HepG2 (cell line): ENCODE results near the gene SREBF1. TPM values are rescaled to one million over a fixed set of nuclear protein-coding genes. Genes with fewer than 3 reads are reported as not detected.

ENCODE experiments used
- CENPT ChIP-seq: sonication (generic); formaldehyde crosslinking; IDR thresholded peaks from 2 replicates; pipeline ENCODE4 v1.8.0; 2022; ENCODE audit warnings: low read depth, mild to moderate bottlenecking, moderate library complexity, missing genetic modification reagents
- GATA4 ChIP-seq: sonication (generic); IDR thresholded peaks from 2 replicates; pipeline ENCODE4 v1.6.1; 2016; ENCODE audit warnings: antibody characterized with exemption, low read depth, borderline replicate concordance
- KLF11 ChIP-seq: IDR thresholded peaks from 2 replicates; pipeline ENCODE4 v1.6.1; 2016; ENCODE audit warnings: missing compliant biosample characterization
- MXD1 ChIP-seq: sonication (generic); formaldehyde crosslinking; IDR thresholded peaks from 2 replicates; pipeline ENCODE4 v1.4.0; 2020; ENCODE audit warnings: mild to moderate bottlenecking, missing genetic modification reagents
- PRMT3 ChIP-seq: sonication (generic); formaldehyde crosslinking; IDR thresholded peaks from 2 replicates; pipeline ENCODE4 v1.8.1; 2022; ENCODE audit warnings: low read depth, mild to moderate bottlenecking, moderate library complexity, missing genetic modification reagents, borderline replicate concordance
- RAD21 ChIP-seq: fragments of 450-650 bp; formaldehyde crosslinking; IDR thresholded peaks from 2 replicates; pipeline ENCODE4 v1.5.0; 2020; ENCODE audit warnings: mild to moderate bottlenecking
- RFXAP ChIP-seq: sonication (generic); formaldehyde crosslinking; IDR thresholded peaks from 2 replicates; pipeline ENCODE4 v1.4.0; 2020; ENCODE audit warnings: missing genetic modification reagents, borderline replicate concordance
- RNF2 ChIP-seq: fragments of 450-650 bp; conservative IDR thresholded peaks from 2 replicates; pipeline ENCODE4 v1.6.1; 2016; ENCODE audit warnings: low read depth
- SNAPC2 ChIP-seq: sonication (generic); formaldehyde crosslinking; IDR thresholded peaks from 2 replicates; pipeline ENCODE4 v1.8.1; 2022; ENCODE audit warnings: mild to moderate bottlenecking, missing genetic modification reagents
- STAT6 ChIP-seq: sonication (generic); formaldehyde crosslinking; IDR thresholded peaks from 2 replicates; pipeline ENCODE4 v1.4.0; 2020; ENCODE audit warnings: missing genetic modification reagents, mild to moderate bottlenecking, borderline replicate concordance
- SYNCRIP ChIP-seq: fragments of 200-400 bp; formaldehyde crosslinking; IDR thresholded peaks from 2 replicates; pipeline ENCODE4 v1.6.1; 2018; ENCODE audit warnings: mild to moderate bottlenecking, low read depth, low read length; ENCODE audit not compliant: insufficient read depth
- TBL1XR1 ChIP-seq: fragments of 150-350 bp; IDR thresholded peaks from 2 replicates; pipeline ENCODE4 v1.6.1; 2014; ENCODE audit warnings: borderline replicate concordance, low read length; ENCODE audit not compliant: partially characterized antibody
- TGIF2 ChIP-seq: IDR thresholded peaks from 2 replicates; pipeline ENCODE4 v1.6.1; 2016; ENCODE audit warnings: control low read depth, missing compliant biosample characterization
- ZKSCAN8 ChIP-seq: IDR thresholded peaks from 2 replicates; pipeline ENCODE4 v1.6.1; 2016; ENCODE audit warnings: borderline replicate concordance, missing genetic modification reagents, missing compliant biosample characterization
- ZNF12 ChIP-seq: sonication (generic); formaldehyde crosslinking; IDR thresholded peaks from 2 replicates; pipeline ENCODE4 v1.5.0; 2020; ENCODE audit warnings: missing genetic modification reagents
- ZNF143 ChIP-seq: sonication (generic); formaldehyde crosslinking; IDR thresholded peaks from 2 replicates; pipeline ENCODE4 v1.4.0; 2020; ENCODE audit warnings: missing genetic modification reagents
- ZNF234 ChIP-seq: sonication (generic); formaldehyde crosslinking; conservative IDR thresholded peaks from 2 replicates; pipeline ENCODE4 v1.5.1; 2020; ENCODE audit warnings: mild to moderate bottlenecking, missing genetic modification reagents
- ZNF282 ChIP-seq: fragments of 450-650 bp; IDR thresholded peaks from 2 replicates; pipeline ENCODE4 v1.6.1; 2018; ENCODE audit not compliant: partially characterized antibody
- ZNF710 ChIP-seq: sonication (generic); formaldehyde crosslinking; IDR thresholded peaks from 2 replicates; pipeline ENCODE4 v1.5.0; 2020; ENCODE audit warnings: mild to moderate bottlenecking, missing genetic modification reagents, borderline replicate concordance
- polyA plus RNA-seq, 8 experiments: library from polyadenylated mRNA; depleted of rRNA in 3 of 8; stranded (reverse) in 7 of 8; unstranded in 1 of 8; fragments of >200 nt; fragmentation: Illumina TruSeq in 4 of 8; extraction: Trizol in 4 of 8; gene quantifications; 2 replicates each; pipeline versions ENCODE4 v1.2.1 to v1.2.3, GENCODE V29; 2011 to 2016; ENCODE audit warnings: low read depth in 4 of 8, missing spikeins in 1 of 8, mixed read lengths in 1 of 8; ENCODE audit not compliant: insufficient read depth in 1 of 8
- total RNA-seq, 5 experiments: library from RNA; depleted of rRNA; stranded (reverse); fragments of >200 nt; fragmentation: Illumina TruSeq; extraction: Trizol; gene quantifications; 2 replicates each; pipeline ENCODE4 v1.2.3, GENCODE V29; 2016; ENCODE audit warnings: low read depth in 1 of 5
- TF ChIP-seq, protein P1 (sequence below): IDR thresholded peaks from 2 replicates; pipeline ENCODE4 v1.6.1; 2012; ENCODE audit warnings: inconsistent platforms
- TF ChIP-seq, protein P2 (sequence below): sonication (generic); formaldehyde crosslinking; IDR thresholded peaks from 2 replicates; pipeline ENCODE4 v1.4.0; 2020; ENCODE audit warnings: missing genetic modification reagents, mild to moderate bottlenecking, borderline replicate concordance
- TF ChIP-seq, protein P3 (sequence below): sonication (generic); formaldehyde crosslinking; IDR thresholded peaks from 2 replicates; pipeline ENCODE4 v1.5.0; 2020; ENCODE audit warnings: missing genetic modification reagents

The SREBF1 gene
- total and polyA plus RNA-seq, 2 of the 13 experiments (the other 11 are each of a cell fraction or from before 2014, with no cell fraction given), result 34.3 to 38.0 TPM

DNA sequence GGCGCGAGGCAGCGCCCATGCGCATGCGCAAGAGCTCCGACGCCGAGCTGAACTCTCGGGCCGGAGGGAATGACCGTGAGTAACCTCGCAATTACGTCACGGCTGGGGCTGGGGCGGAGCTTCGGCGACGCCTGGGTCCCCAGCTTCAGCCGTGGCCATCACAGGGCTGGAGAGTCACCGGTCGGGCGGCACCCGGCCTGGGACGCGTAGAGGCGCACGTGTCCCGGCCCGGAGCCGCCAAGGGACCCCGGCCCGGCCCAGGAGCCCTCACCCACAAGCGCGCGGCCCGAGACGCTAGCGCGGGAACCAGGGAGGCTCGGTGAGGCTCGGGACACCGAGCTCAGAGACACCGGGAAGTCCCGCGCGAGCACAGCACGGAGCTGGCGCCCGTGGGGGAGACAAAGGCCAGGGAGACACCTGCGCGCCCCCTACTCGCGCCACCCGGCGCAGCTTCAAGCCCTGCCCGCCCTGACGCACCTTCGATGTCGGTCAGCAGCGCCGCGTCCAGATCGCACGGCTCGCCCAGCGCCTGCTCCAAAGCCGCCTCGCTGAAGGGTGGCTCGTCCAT is 452 bp downstream of the SREBF1 start (continued):
- TF ChIP-seq, protein P1, sequence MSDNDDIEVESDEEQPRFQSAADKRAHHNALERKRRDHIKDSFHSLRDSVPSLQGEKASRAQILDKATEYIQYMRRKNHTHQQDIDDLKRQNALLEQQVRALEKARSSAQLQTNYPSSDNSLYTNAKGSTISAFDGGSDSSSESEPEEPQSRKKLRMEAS, result peak; percentile 98
- TF ChIP-seq TGIF2 (CRISPR knock-in tag) (no peak), RFXAP (peak; percentile 53; the same call in 1 of the 2 replicates), RNF2 (peak; percentile 1; the same call in 1 of the 2 replicates), RAD21 (CRISPR knock-in tag) (peak; percentile 65), TBL1XR1 (peak; percentile 86), ZNF12 (peak; percentile 54; the same call in 1 of the 2 replicates), SNAPC2 (peak; percentile 65), KLF11 (CRISPR knock-in tag) (0 out of 2 replicates have a peak, but pooled peaks have one; percentile 42), SYNCRIP (no peak), PRMT3 (0 out of 2 replicates have a peak, but pooled peaks have one; percentile 48), ZKSCAN8 (CRISPR knock-in tag) (0 out of 2 replicates have a peak, but pooled peaks have one; percentile 49), ZNF143 (CRISPR knock-in tag) (peak; percentile 52), ZNF282 (no peak), MXD1 (CRISPR knock-in tag) (peak; percentile 98), CENPT (CRISPR knock-in tag) (0 out of 2 replicates have a peak, but pooled peaks have one; percentile 14), STAT6 (CRISPR knock-in tag) (no peak; the same call in 1 of the 2 replicates), GATA4 (peak; percentile 79; the same call in 1 of the 2 replicates), ZNF710 (0 out of 2 replicates have a peak, but pooled peaks have one; percentile 51), ZNF234 (CRISPR knock-in tag) (no peak; the same call in 1 of the 2 replicates)
- TF ChIP-seq, protein P2, sequence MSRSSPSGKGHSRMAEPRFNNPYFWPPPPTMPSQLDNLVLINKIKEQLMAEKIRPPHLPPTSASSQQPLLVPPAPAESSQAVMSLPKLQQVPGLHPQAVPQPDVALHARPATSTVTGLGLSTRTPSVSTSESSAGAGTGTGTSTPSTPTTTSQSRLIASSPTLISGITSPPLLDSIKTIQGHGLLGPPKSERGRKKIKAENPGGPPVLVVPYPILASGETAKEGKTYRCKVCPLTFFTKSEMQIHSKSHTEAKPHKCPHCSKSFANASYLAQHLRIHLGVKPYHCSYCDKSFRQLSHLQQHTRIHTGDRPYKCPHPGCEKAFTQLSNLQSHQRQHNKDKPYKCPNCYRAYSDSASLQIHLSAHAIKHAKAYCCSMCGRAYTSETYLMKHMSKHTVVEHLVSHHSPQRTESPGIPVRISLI (CRISPR knock-in tag), result no peak
- TF ChIP-seq, protein P3, sequence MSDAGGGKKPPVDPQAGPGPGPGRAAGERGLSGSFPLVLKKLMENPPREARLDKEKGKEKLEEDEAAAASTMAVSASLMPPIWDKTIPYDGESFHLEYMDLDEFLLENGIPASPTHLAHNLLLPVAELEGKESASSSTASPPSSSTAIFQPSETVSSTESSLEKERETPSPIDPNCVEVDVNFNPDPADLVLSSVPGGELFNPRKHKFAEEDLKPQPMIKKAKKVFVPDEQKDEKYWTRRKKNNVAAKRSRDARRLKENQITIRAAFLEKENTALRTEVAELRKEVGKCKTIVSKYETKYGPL (CRISPR knock-in tag), result peak; percentile 70; the same call in 1 of the 2 replicates
